Pancreas (tissue), 10 donors: ENCODE data around the gene CAPRIN1. TPM values are rescaled to one million over a fixed set of nuclear protein-coding genes. Genes with fewer than 3 reads are reported as not detected.

Experiments
- ATAC-seq, 4 donors: fragments of 200-7000 bp; cut with Tn5 transposase; one replicate each; pipeline versions ENCODE4 v1.8.0 to v1.9.1; 2020; ENCODE audit warnings: mild to moderate bottlenecking in 4 of 4, moderate library complexity in 4 of 4
- DNase-seq, 6 donors: peaks; one replicate each; pipeline ENCODE4 v3.0.0-alpha.2; 2020
- FAIRE-seq: peaks from 2 replicates; lab custom pipeline; 2012; peaks lifted over from hg19 to GRCh38; lab: Jason Lieb, UNC
- H3K27ac ChIP-seq, 4 donors: fragments of 200-600 bp; sonication (generic); 1 replicate in 3 of 4; 2 replicates in 1 of 4; pipeline versions ENCODE4 v1.5.0 to v1.8.0; 2020
- H3K27me3 ChIP-seq, 4 donors: fragments of 200-600 bp; one replicate each; pipeline ENCODE4 v1.8.0; 2021
- H3K36me3 ChIP-seq, 3 donors: fragments of 200-600 bp; sonication (generic) in 1 of 3; one replicate each; pipeline versions ENCODE4 v1.5.0 to v1.8.0; 2020 to 2021
- H3K4me1 ChIP-seq, 3 donors: fragments of 200-600 bp; one replicate each; pipeline ENCODE4 v1.8.0; 2021
- H3K4me3 ChIP-seq, 4 donors: fragments of 200-600 bp; sonication (generic) in 2 of 4; one replicate each; pipeline versions ENCODE4 v1.5.0 to v1.8.0; 2020 to 2021
- H3K9me3 ChIP-seq, 4 donors: fragments of 200-600 bp; one replicate each; pipeline ENCODE4 v1.8.0; 2021
- CTCF ChIP-seq, 4 donors: fragments of 200-600 bp; sonication (generic) in 3 of 4; IDR thresholded peaks; one replicate each; pipeline versions ENCODE4 v1.5.0 to v1.8.0; 2021; ENCODE audit warnings: antibody characterized with exemption in 4 of 4
- whole genome bisulfite sequencing, 2 donors: extraction: QIAGEN DNeasy Blood & Tissue Kit; methylation state at CpG; one replicate each; pipeline ENCODE4 v1.1.7; 2013; 5-methylcytosine and 5-hydroxymethylcytosine counted together
- intact Hi-C, 3 donors: fragments of 100-400 bp; cut with DNase I; formaldehyde crosslinking; loops; one replicate each; pipeline versions ENCODE4 v1.11.1 to v1.14.2; 2022
- polyA plus RNA-seq, 2 donors: library from polyadenylated mRNA; stranded (reverse); fragments of 200-250 nt; gene quantifications; one replicate each; pipeline ENCODE4 v1.2.3, GENCODE V29; 2013
- total RNA-seq, 6 donors: library from RNA; stranded (reverse); fragmentation: NEBNext Ultra II Directional in 4 of 6; extraction: Animal tissue kit (Norgen Biotek cat#: 25700) in 4 of 6; gene quantifications; one replicate each; pipeline versions ENCODE4 v1.2.1 to v1.2.4, GENCODE V29; 2021 to 2023
- donor health status: healthy with polysubstance abuse.
- donor health status: DM: no; HTN: no; CAD: no; lungs with moderate emphysema.
- donor health status: DM: no; HTN: no; CAD: no.
- donor health status: control.
- donor health status: control.
- donor health status: Bipolar disorder and iron deficiency.
- donor health status: DM: yes; HTN: yes; CAD: no.
- donor health status: DM: no; HTN: no; CAD: no.
- donor health status: DM: no; HTN: no; CAD: no.
- donor health status: DM: yes; HTN: yes; CAD: no.

CAPRIN1 gene
- total and polyA plus RNA-seq, 8 donors = 33.9 to 116 (median 93.9) TPM

GRCh38 chr11:34114014-34114413 is 62.5 kb downstream of the CAPRIN1 start:
- ATAC-seq (no peak), DNase-seq (no peak), FAIRE-seq (no peak)
- H3K36me3 ChIP-seq = peaks cover 0 to 87% (median 28%) of the 10 kb centered on the region in 3 donors
- H3K27ac ChIP-seq = no peak overlapping the region
- H3K9me3 ChIP-seq = no peaks in the 10 kb centered on the region
- TF ChIP-seq CTCF (IDR thresholded peaks at IDR 0.05) = no peak
- H3K4me3 ChIP-seq = no peak overlapping the region
- intact Hi-C loops = no loop called here
- WGBS, 2 donors = 87 to 94% methylated on average over 2 of the region's 2 CpGs
- H3K4me1 ChIP-seq = no peaks in the 10 kb centered on the region
- no peaks in the 10 kb centered on the region for H3K27me3 ChIP-seq

DNA sequence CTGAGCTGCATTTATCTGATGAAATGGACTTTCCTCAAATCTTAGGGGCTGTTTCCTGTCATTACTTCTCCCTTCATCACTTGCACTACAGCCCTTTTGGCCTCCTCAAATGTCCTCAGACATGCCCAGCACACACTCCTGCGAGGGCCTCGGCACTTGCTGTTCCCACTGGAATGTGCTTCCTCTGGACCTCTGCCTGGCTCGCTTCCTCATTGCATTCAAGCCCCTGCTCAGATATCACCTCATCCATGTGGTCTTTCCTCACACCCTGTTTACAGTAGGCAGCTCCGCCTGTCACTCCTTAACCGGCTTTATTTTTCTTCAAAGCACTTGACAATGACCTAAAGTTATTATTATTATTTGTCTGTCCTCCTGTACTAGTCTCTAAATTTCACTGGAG is 62.9 kb downstream of the CAPRIN1 start:
- intact Hi-C loops = no loop called here
- H3K27me3 ChIP-seq = no peaks in the 10 kb centered on the region
- H3K4me3 ChIP-seq = no peak overlapping the region
- no peaks in the 10 kb centered on the region for H3K9me3 ChIP-seq
- no peak overlapping the region for H3K27ac ChIP-seq
- ATAC-seq = no peak
- 84 to 96% methylated on average over 5 of the region's 5 CpGs for WGBS, 2 donors
- peaks cover 0 to 87% (median 31%) of the 10 kb centered on the region in 3 donors for H3K36me3 ChIP-seq
- FAIRE-seq = no peak
- no peaks in the 10 kb centered on the region for H3K4me1 ChIP-seq
- DNase-seq = no peak
- TF ChIP-seq CTCF (IDR thresholded peaks at IDR 0.05) = no peak

DNA sequence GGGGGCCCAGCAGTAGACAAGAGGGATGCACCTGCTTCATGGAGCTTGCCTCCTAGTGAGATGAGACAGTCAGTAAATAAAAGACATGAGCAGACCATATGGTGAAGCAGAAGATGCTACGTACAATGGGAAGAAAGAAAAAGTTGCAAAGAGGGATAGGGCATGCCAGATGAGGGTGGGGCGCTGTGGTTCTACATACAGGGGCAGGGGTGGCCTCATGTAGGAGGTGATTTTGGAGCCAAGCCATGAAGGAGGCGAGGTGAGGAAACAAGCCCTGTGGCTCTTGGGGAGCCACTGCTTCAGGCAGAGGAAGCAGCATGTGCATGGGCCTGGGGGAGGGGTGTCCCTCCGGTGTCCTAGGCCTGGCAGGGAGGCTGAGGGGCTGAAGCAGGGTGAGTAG is 69.1 kb downstream of the CAPRIN1 start:
- WGBS, 2 donors = 91 to 96% methylated on average over 4 of the region's 4 CpGs
- peaks cover 3 to 80% (median 33%) of the 10 kb centered on the region in 3 donors for H3K36me3 ChIP-seq
- no peaks in the 10 kb centered on the region for H3K27me3 ChIP-seq
- no peak for TF ChIP-seq CTCF (IDR thresholded peaks at IDR 0.05)
- no peaks in the 10 kb centered on the region for H3K9me3 ChIP-seq
- DNase-seq (no peak), FAIRE-seq (no peak), ATAC-seq (no peak)
- H3K4me3 ChIP-seq = no peak overlapping the region
- no peak overlapping the region for H3K27ac ChIP-seq
- intact Hi-C loops = no loop called here
- H3K4me1 ChIP-seq = no peaks in the 10 kb centered on the region

- intact Hi-C loops = no loop called here
- H3K27ac ChIP-seq = no peak overlapping the region
- H3K36me3 ChIP-seq = peaks cover 3 to 49% (median 38%) of the 10 kb centered on the region in 3 donors
- no peak for ATAC-seq
- H3K4me1 ChIP-seq = no peaks in the 10 kb centered on the region
- no peak for TF ChIP-seq CTCF (IDR thresholded peaks at IDR 0.05)
- 74 to 83% methylated on average over 4 of the region's 4 CpGs for WGBS, 2 donors
- H3K27me3 ChIP-seq = no peaks in the 10 kb centered on the region
- FAIRE-seq = no peak
- H3K4me3 ChIP-seq = no peak overlapping the region
- H3K9me3 ChIP-seq = no peaks in the 10 kb centered on the region
- DNase-seq = no peak
Measured at GRCh38 chr11:34124885-34125668, 73.5 kb downstream of the CAPRIN1 start.
